LNCAP (cell line): ENCODE results near the gene GARS1.

Experiments used
- TF ChIP-seq, protein P1 (sequence below): fragments of 450-650 bp; IDR thresholded peaks from 2 replicates; pipeline ENCODE4 v1.5.1; 2017; ENCODE audit warnings: mild to moderate bottlenecking

Gene GARS1

DNA sequence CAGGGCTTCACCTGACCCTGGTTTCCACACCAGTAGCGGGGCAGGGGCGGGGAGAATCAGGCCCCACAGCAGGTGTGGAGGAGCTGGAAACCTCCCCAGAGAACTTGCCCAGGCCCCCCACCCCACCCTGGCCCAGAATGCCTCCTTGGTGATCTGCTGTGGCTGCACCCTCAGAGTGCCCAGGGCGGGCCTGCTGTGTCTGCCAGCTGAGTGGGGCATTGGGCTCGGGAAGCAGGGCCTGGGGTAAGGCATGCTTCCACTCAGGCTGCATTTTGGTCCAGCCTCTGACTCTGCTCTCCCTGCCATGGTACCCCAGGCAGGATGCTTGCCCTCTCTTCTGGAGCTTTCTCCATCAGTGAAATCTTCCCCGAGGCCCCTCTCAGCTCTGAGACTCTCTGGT is 88.6 kb downstream of the GARS1 start:
- TF ChIP-seq, protein P1, sequence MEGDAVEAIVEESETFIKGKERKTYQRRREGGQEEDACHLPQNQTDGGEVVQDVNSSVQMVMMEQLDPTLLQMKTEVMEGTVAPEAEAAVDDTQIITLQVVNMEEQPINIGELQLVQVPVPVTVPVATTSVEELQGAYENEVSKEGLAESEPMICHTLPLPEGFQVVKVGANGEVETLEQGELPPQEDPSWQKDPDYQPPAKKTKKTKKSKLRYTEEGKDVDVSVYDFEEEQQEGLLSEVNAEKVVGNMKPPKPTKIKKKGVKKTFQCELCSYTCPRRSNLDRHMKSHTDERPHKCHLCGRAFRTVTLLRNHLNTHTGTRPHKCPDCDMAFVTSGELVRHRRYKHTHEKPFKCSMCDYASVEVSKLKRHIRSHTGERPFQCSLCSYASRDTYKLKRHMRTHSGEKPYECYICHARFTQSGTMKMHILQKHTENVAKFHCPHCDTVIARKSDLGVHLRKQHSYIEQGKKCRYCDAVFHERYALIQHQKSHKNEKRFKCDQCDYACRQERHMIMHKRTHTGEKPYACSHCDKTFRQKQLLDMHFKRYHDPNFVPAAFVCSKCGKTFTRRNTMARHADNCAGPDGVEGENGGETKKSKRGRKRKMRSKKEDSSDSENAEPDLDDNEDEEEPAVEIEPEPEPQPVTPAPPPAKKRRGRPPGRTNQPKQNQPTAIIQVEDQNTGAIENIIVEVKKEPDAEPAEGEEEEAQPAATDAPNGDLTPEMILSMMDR, result no peak
